SU-DHL-6 (cell line): ENCODE measurements around the gene GABRD.

Source experiments
- CTCF ChIP-seq: fragments of 200-600 bp; sonication (generic); IDR thresholded peaks from one replicate; pipeline ENCODE4 v1.5.1; 2017; ENCODE audit warnings: antibody characterized with exemption, mild to moderate bottlenecking, low read length, moderate library complexity; ENCODE audit not compliant: insufficient read depth, poor library complexity, severe bottlenecking
- EZH2phosphoT487 ChIP-seq: fragments of 200-600 bp; sonication (generic), shearing (Covaris generic); conservative IDR thresholded peaks from 2 replicates; pipeline ENCODE4 v1.6.1; 2018; ENCODE audit warnings: mild to moderate bottlenecking, antibody characterized with exemption, low read length, moderate library complexity, mixed read lengths

- TF ChIP-seq CTCF (no peak), EZH2phosphoT487 (no peak)
Measured at GRCh38 chr1:1997576-1997975, 21.6 kb upstream of the GABRD start.
